ENCODE measurements around the gene PPP1R15B. TPM values are rescaled to one million over a fixed set of nuclear protein-coding genes. Genes with fewer than 3 reads are reported as not detected.

Gene PPP1R15B
- total and polyA plus RNA-seq, 4 experiments from 2014 or later = 17.9 to 81.1 (median 49.2) TPM

DNA sequence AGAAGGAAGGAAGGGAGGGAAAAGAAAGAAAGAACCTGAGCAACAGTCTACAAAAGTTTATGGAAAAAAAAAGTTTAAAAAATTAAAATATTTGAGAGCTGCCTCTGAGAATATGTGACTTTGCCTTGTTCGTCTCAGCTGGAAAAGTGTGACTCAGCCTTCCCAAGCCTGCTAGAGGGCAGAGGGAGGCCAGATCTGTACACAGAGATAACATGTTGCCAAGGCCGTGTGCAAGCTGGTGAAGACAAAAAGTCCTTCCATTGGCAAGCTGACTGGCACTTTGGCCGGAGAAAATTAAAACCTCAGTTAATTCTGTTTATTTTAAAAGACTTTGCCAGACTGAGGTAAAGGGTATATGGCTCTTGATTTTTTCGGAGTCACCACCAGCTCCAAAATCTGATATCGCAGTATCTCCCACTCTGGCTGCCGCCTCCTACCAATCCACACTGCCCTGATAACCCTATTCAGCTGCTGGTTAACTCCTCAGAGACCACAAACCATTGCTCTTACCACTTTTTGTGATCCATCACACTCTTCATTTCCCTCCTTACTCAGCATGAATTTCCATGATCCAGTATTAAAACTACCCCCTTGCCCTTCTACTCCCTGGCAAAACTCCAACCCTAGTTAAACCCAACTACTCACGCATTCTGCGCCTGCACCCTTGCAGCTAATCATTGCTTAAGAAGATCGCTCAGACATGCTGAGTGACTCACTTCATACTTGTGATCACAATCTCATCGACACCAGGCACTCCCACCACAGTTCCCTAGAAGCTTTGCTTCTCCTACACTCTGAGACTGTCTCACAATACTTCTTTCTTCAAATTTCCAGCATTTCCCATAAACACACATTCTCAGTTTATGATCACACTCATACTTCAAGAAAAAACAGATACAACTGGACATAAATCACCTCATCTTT lies 5.7 kb upstream of the PPP1R15B start:
- H3K4me3 Mint-ChIP-seq = no peak overlapping the region
- Histone ChIP-seq H3K9me3 (ENCODE audit: control insufficient read depth in 1 of 2, low read length in 2 of 2) (no peaks in the 10 kb centered on the region), H3K27me3 (ENCODE audit: insufficient read depth, low read length) (no peaks in the 10 kb centered on the region), H3K4me3 (ENCODE audit: low read length in 2 of 2) (no peak overlapping the region), H3K36me3 (ENCODE audit: insufficient read depth, low read length) (no peaks in the 10 kb centered on the region), H3K27ac (ENCODE audit: low read depth, low read length) (no peak overlapping the region), H3K4me1 (ENCODE audit: insufficient read depth, low read length) (peaks cover 4% of the 10 kb centered on the region)
- H3K9me3 Mint-ChIP-seq = peaks cover 0 to 3% (median 0%) of the 10 kb centered on the region in 8 donors
- intact Hi-C loops (cut with micrococcal nuclease) = loop anchor here (10.0 kb wide), 1 partner anchor 1217 kb away; the partner anchor contains the start of gene ELK4
- peaks cover 11 to 21% (median 19%) of the 10 kb centered on the region in 4 donors for H3K4me1 Mint-ChIP-seq
- H3K36me3 Mint-ChIP-seq = peaks cover 4 to 7% of the 10 kb centered on the region in 2 donors
- POLR2A ChIA-PET (ENCODE audit: partially characterized antibody) = interaction anchor here (1.1 to 1.5 kb wide), 2 partner anchors 77 to 89 kb away, joined by 3 to 4 read pairs; partner anchors contain the start of gene PIK3C2B
- H3K27ac Mint-ChIP-seq = peak overlapping the region in 4 of 7 donors; percentile 56 to 90 (median 76)
- CTCF ChIA-PET (ENCODE audit: partially characterized antibody) = interaction anchor here (0.8 to 2.0 kb wide), 4 partner anchors 14 to 62 kb away, joined by 3 to 14 read pairs (median 3); no protein-coding TSS in a partner anchor
- H3K27me3 Mint-ChIP-seq = no peaks in the 10 kb centered on the region
- DNase-seq = peak in 1 of 5 donors; percentile 52

DNA sequence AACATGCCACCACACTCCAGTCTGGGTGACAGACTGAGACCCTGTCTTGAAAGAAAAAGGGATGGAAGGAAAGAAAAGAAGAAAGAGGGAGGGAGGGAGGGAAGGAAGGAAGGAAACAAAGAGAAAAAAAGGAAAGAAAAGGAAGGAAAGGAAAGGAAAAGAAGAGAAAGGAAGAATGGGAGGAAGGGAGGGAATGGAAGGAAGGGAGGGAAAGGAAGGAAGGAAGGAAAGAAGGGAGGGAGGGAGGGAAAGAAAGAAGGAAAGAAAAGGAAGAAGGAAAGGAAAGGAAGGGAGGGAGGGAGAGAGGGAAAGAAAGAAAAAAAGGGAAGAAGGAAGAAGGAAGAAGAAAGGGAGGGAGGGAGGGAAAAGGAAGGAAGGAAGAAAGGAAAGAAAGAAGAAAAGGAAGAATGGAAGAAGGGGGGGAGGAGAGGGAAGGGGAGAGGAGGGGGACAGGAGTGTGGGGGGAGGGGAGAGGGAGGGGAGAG lies 5.0 kb upstream of the PPP1R15B start:
- Histone ChIP-seq H3K27ac (ENCODE audit: low read depth, low read length) (no peak overlapping the region), H3K27me3 (ENCODE audit: insufficient read depth, low read length) (no peaks in the 10 kb centered on the region), H3K4me3 (ENCODE audit: low read length in 2 of 2) (no peak overlapping the region), H3K9me3 (ENCODE audit: control insufficient read depth in 1 of 2, low read length in 2 of 2) (no peaks in the 10 kb centered on the region), H3K4me1 (ENCODE audit: insufficient read depth, low read length) (peaks cover 4% of the 10 kb centered on the region), H3K36me3 (ENCODE audit: insufficient read depth, low read length) (no peaks in the 10 kb centered on the region)
- CTCF ChIA-PET (ENCODE audit: partially characterized antibody) = interaction anchor here (0.8 to 2.0 kb wide), 2 partner anchors 15 to 16 kb away, joined by 3 to 14 read pairs; no protein-coding TSS in a partner anchor
- no peak overlapping the region for H3K4me3 Mint-ChIP-seq
- H3K9me3 Mint-ChIP-seq = peaks cover 0 to 3% (median 0%) of the 10 kb centered on the region in 8 donors
- peaks cover 4 to 7% of the 10 kb centered on the region in 2 donors for H3K36me3 Mint-ChIP-seq
- H3K4me1 Mint-ChIP-seq = peaks cover 14 to 25% (median 23%) of the 10 kb centered on the region in 4 donors
- POLR2A ChIA-PET (ENCODE audit: partially characterized antibody) = interaction anchor here (1.1 to 1.5 kb wide), 2 partner anchors 78 to 90 kb away, joined by 3 to 4 read pairs; partner anchors contain the start of gene PIK3C2B
- DNase-seq = no peak
- H3K27me3 Mint-ChIP-seq = no peaks in the 10 kb centered on the region
- peak overlapping the region in 3 of 7 donors; percentile 36 to 90 (median 65) for H3K27ac Mint-ChIP-seq
- intact Hi-C loops (cut with micrococcal nuclease) = loop anchor here (10.0 kb wide), 1 partner anchor 1218 kb away; the partner anchor contains the start of gene ELK4

DNA sequence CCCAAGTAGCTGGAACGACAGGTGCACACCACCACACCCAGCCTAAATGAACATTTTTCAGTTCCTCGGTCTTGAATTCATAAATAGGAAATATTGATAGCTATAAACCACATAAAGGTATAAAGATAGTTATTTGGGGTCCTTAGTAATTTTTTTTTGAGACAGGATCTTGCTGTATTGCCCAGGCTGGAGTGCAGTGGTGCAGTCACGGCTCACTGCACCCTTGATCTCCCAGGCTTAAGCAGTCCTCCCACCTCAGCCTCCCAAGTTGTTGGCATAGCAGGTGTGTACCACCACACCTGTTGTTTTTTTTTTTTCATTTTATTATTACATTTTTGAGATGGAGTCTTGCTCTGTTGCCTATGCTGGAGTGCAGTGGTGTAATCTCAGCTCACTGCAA lies 3.7 kb upstream of the PPP1R15B start:
- peaks cover 0 to 15% of the 10 kb centered on the region in 2 donors for H3K36me3 Mint-ChIP-seq
- peaks cover 14 to 25% (median 22%) of the 10 kb centered on the region in 4 donors for H3K4me1 Mint-ChIP-seq
- POLR2A ChIA-PET (ENCODE audit: partially characterized antibody) = no interaction called here
- DNase-seq = no peak
- H3K27me3 ChIP-seq (ENCODE audit: insufficient read depth, low read length) = no peaks in the 10 kb centered on the region
- intact Hi-C loops (cut with micrococcal nuclease) = loop anchor here (10.0 kb wide), 1 partner anchor 1219 kb away; the partner anchor contains the start of gene ELK4
- CTCF ChIA-PET (ENCODE audit: partially characterized antibody) = interaction anchor here (1.4 to 2.6 kb wide), 3 partner anchors 12 to 17 kb away, joined by 3 to 19 read pairs (median 7); no protein-coding TSS in a partner anchor
- H3K9me3 ChIP-seq (ENCODE audit: control insufficient read depth in 1 of 2, low read length in 2 of 2) = no peaks in the 10 kb centered on the region
- H3K27ac Mint-ChIP-seq = peak overlapping the region in 1 of 7 donors; percentile 79
- H3K27me3 Mint-ChIP-seq = no peaks in the 10 kb centered on the region
- H3K9me3 Mint-ChIP-seq = peaks cover 0 to 3% (median 0%) of the 10 kb centered on the region in 8 donors
- H3K27ac ChIP-seq (ENCODE audit: low read depth, low read length) = no peak overlapping the region
- H3K36me3 ChIP-seq (ENCODE audit: insufficient read depth, low read length) = no peaks in the 10 kb centered on the region
- H3K4me3 Mint-ChIP-seq = no peak overlapping the region
- H3K4me3 ChIP-seq (ENCODE audit: low read length in 2 of 2) = no peak overlapping the region
- peaks cover 4% of the 10 kb centered on the region for H3K4me1 ChIP-seq (ENCODE audit: insufficient read depth, low read length)

DNA sequence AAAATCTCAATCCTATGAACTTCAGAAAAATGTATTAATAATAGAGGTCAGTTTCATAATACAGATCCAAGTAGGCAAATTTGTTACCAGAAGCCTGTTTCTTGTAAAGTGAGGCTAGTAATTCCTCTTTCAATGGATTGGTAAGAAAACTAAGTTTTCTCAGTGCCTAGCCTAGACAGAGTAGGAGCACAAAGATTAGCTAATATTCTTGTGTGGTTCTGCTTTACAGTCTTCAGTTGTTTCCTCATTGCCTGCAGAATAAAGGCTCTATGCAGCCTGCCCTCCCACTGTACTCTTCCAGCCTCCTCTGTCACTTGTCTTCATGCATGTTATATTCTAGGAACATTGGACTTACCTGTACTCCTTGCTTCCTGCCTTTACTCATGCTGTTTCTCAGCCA lies 2.4 kb upstream of the PPP1R15B start:
- Mint-ChIP-seq H3K27me3 (no peaks in the 10 kb centered on the region), H3K36me3 (peaks cover 0 to 25% of the 10 kb centered on the region in 2 donors), H3K4me1 (peaks cover 11 to 26% (median 19%) of the 10 kb centered on the region in 4 donors), H3K4me3 (peak overlapping the region in 1 of 8 donors; percentile 33), H3K9me3 (peaks cover 0 to 3% (median 0%) of the 10 kb centered on the region in 8 donors), H3K27ac (peak overlapping the region in 6 of 7 donors; percentile 48 to 99 (median 91))
- intact Hi-C loops (cut with micrococcal nuclease) = loop anchor here (10.0 kb wide), 1 partner anchor 1221 kb away; the partner anchor contains the start of gene ELK4
- CTCF ChIA-PET (ENCODE audit: partially characterized antibody) = interaction anchor here (1.1 to 2.6 kb wide), 3 partner anchors 17 to 393 kb away, joined by 4 to 19 read pairs (median 6); no protein-coding TSS in a partner anchor
- peaks cover 4% of the 10 kb centered on the region for H3K4me1 ChIP-seq (ENCODE audit: insufficient read depth, low read length)
- no peaks in the 10 kb centered on the region for H3K27me3 ChIP-seq (ENCODE audit: insufficient read depth, low read length)
- no peak overlapping the region for H3K4me3 ChIP-seq (ENCODE audit: low read length in 2 of 2)
- H3K9me3 ChIP-seq (ENCODE audit: control insufficient read depth in 1 of 2, low read length in 2 of 2) = no peaks in the 10 kb centered on the region
- no peaks in the 10 kb centered on the region for H3K36me3 ChIP-seq (ENCODE audit: insufficient read depth, low read length)
- no peak overlapping the region for H3K27ac ChIP-seq (ENCODE audit: low read depth, low read length)
- DNase-seq = no peak
- POLR2A ChIA-PET (ENCODE audit: partially characterized antibody) = no interaction called here

DNA sequence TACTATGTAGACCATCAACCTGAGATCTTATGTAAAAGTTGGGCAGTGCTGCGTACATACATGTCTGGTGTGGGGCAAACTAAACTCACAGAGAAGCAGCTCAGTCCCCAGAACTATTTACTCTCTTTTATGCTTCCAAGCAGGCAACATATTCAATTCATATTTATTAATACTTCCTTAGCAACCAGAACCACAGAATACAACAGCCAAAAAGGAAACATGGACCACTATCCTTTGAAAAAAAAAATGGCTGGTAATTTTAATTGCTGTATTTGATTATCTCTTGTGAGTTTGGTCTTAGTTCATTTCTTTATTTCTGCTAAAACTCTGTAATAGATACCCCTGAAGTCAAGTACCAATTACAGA lies 1.5 kb upstream of the PPP1R15B start:
- H3K27me3 ChIP-seq (ENCODE audit: insufficient read depth, low read length) = no peaks in the 10 kb centered on the region
- peak overlapping the region; percentile 100 for H3K27ac ChIP-seq (ENCODE audit: low read depth, low read length)
- no peaks in the 10 kb centered on the region for H3K4me1 ChIP-seq (ENCODE audit: insufficient read depth, low read length)
- Mint-ChIP-seq H3K27ac (peak overlapping the region; percentile 92 to 100 (median 99)), H3K4me1 (peaks cover 11 to 26% (median 17%) of the 10 kb centered on the region in 4 donors), H3K4me3 (peak overlapping the region in 7 of 8 donors; percentile 57 to 79 (median 73)), H3K27me3 (no peaks in the 10 kb centered on the region), H3K36me3 (peaks cover 7 to 34% of the 10 kb centered on the region in 2 donors), H3K9me3 (peaks cover 0 to 3% (median 0%) of the 10 kb centered on the region in 8 donors)
- DNase-seq = no peak
- H3K36me3 ChIP-seq (ENCODE audit: insufficient read depth, low read length) = peaks cover 2% of the 10 kb centered on the region
- intact Hi-C loops (cut with micrococcal nuclease) = loop anchor here (10.0 kb wide), 1 partner anchor 1222 kb away; the partner anchor contains the start of gene ELK4
- H3K9me3 ChIP-seq (ENCODE audit: control insufficient read depth in 1 of 2, low read length in 2 of 2) = no peaks in the 10 kb centered on the region
- ChIA-PET CTCF (ENCODE audit: partially characterized antibody) (interaction anchor here (0.8 to 1.7 kb wide), 6 partner anchors 13 to 34 kb away, joined by 3 to 5 read pairs (median 4); no protein-coding TSS in a partner anchor), POLR2A (ENCODE audit: partially characterized antibody) (interaction anchor here (1.0 to 1.6 kb wide), 3 partner anchors 81 to 103 kb away, joined by 3 to 6 read pairs (median 4); partner anchors contain the start of genes MDM4 and PIK3C2B)
- no peak overlapping the region for H3K4me3 ChIP-seq (ENCODE audit: low read length in 2 of 2)

DNA sequence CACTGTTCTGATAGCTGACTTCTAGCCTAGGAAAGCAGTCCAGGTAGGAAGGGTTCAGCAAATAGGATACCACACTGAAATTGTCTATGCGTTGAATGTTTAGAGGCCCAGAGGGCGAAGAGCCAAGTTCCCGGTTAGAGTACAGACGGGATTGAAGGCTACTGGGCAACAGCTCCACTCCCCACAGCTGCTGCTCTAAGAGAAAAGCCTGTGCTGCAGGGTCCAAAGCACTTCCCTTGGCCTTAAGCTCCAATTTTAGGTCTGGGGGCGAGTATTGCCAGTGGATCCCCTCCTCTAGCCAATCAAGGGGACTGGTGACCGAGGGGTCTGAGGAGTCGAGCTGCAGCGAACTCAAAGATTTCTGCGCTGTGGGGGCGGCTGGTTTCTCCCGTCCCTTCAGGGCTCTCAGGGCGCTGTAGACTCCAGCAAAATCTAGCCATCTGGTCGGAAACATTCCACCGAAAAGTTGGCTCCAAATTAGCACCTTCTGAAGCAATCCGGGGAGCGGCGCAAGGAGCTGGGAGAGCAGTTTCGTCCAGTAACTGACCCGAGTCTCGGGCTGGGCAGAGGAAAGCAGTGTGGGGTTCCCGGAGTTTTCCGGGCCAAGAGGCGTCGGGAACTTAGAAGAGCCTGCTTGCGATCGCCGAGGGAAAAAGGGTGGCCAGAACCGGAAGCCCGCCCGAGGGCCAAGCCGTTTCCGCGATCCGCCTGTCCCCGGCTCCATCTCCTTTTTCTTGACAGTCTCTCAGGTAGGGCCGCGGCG lies 748 bp downstream of the PPP1R15B start:
- Histone ChIP-seq H3K36me3 (ENCODE audit: insufficient read depth, low read length) (peaks cover 7% of the 10 kb centered on the region), H3K4me3 (ENCODE audit: low read length in 2 of 2) (peak overlapping the region; percentile 67 to 99), H3K9me3 (ENCODE audit: control insufficient read depth in 1 of 2, low read length in 2 of 2) (no peaks in the 10 kb centered on the region), H3K27me3 (ENCODE audit: insufficient read depth, low read length) (no peaks in the 10 kb centered on the region), H3K27ac (ENCODE audit: low read depth, low read length) (peak overlapping the region; percentile 100), H3K4me1 (ENCODE audit: insufficient read depth, low read length) (peaks cover 15% of the 10 kb centered on the region)
- Mint-ChIP-seq H3K27ac (peak overlapping the region; percentile 99 to 100 (median 100)), H3K27me3 (no peaks in the 10 kb centered on the region), H3K36me3 (peaks cover 19 to 53% of the 10 kb centered on the region in 2 donors), H3K9me3 (peaks cover 0 to 2% (median 0%) of the 10 kb centered on the region in 8 donors), H3K4me3 (peak overlapping the region; percentile 98 to 99 (median 99)), H3K4me1 (peaks cover 13 to 29% (median 18%) of the 10 kb centered on the region in 4 donors)
- intact Hi-C loops (cut with micrococcal nuclease) = loop anchor here (1.0 to 10.0 kb wide), 7 partner anchors 8 to 1224 kb away; partner anchors contain the start of genes ELK4, MDM4 and SNRPE
- CTCF ChIA-PET (ENCODE audit: partially characterized antibody) = interaction anchor here (1.3 to 4.9 kb wide), 4 partner anchors 13 to 96 kb away, joined by 4 to 64 read pairs (median 6); no protein-coding TSS in a partner anchor
- peak; percentile 22 to 43 (median 25) for DNase-seq
- POLR2A ChIA-PET (ENCODE audit: partially characterized antibody) = interaction anchor here (0.8 to 2.2 kb wide), 11 partner anchors 9 to 115 kb away, joined by 3 to 21 read pairs (median 4); partner anchors contain the start of genes MDM4 and PIK3C2B

Measured in CD4-positive, alpha-beta memory T cell (primary cell).